Fibroblast of gingiva (primary cell): ENCODE data around the gene MPND.

Source experiments
- DNase-seq: peaks from one replicate; pipeline ENCODE4 v3.0.0-alpha.2; 2011; ENCODE audit warnings: low read depth

Gene MPND

GRCh38 chr19:4379383-4380253 lies 36.3 kb downstream of the MPND start:
- DNase-seq: peak; percentile 32

DNA sequence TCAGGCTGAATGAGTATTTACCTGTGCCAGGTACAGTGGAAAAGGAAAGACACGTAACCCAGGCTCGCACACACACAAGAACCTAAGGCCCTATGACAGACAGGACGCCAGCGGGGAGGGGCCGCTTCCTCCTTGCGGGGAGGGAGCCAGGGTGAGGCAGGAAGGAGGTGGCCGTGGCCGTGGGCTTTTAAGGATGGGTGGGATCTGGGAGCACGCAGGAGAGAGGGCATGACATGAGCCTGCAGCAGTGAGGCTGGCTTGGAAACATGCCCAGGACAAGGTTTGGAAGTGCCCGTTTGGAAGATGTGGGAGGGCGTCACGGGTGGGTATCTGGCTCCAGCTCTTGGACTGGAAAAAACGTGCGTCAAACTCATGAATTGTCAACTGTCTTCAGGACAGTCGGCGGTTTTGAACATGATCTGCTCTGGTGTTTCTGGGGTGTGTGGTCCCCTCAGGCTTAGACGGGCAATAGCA lies 36.9 kb downstream of the MPND start:
- no peak for DNase-seq

GRCh38 chr19:4385291-4386040 lies 42.1 kb downstream of the MPND start:
- DNase-seq: no peak

DNA sequence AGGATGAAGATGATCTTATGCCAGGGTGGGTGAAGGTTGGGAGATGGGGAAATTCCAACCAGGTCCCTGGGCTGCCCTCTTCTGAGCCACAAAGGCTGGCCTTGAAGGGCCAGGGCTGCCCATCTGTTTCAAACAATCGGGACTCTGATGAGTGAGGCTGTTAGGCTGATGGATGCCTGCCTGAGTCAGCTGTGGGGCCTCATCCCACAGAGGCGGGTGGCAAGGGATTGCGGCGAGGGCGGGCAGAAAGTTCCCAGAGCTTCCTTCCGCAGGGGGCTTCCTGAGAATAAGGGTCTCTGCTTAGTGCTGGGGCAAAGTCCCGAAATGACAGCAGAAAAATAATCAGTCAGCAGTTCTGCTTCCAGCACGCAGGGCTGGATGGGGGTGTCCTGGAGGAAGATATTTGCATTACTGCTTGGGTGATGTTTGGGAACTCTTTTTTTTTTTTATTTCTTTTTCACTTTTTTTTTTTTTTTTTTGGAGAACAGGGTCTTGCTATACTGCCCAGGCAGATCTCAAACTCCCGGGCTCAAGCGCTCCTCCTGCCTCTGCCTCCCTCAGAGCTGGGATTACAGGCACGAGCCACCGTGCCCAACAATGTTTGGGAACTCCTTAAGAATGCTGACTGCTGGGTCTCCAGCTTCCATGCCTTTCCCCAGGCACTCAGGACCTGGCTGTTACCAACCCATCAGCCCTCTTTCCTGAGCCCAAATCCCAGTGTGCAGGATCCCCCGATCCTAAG lies 42.9 kb downstream of the MPND start:
- no peak for DNase-seq

DNA sequence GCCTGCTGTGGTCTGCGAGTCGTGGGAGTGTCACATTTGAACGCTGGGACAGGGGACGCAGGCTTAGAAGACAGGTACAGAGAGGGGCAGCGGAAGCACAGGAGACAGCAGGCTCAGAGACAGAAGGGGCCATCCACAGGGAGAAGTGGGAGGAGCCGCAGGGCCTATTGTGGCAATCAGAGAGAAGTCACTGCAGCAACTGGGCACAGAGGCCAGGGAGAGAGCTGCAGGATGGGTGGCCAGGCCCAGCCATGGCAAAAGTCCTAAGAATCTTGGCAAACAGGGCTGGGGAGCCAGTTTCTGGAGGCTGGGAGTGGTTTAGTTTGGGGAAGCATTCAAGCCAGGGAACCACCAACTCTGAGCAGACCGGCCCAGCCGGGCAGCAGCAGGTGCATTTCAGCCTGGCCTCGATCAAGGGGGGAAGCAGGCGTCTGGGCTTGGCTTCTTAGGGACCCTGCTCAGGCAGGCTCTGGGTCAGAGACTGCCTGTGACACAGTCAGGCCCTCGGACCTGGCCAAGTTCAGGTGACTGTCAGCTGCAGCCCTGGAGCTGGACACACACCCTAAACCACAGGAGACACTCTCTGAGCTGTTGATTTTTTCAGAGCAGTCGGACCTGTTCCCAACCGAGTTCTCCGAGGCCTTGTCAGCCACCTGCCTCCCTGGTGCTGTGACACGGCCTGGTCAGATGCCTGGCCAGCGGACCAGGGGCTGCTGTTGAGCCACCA lies 45.1 kb downstream of the MPND start:
- DNase-seq: peak; percentile 73

- DNase-seq: no peak
Observed at GRCh38 chr19:4389064-4389375, 45.7 kb downstream of the MPND start.

DNA sequence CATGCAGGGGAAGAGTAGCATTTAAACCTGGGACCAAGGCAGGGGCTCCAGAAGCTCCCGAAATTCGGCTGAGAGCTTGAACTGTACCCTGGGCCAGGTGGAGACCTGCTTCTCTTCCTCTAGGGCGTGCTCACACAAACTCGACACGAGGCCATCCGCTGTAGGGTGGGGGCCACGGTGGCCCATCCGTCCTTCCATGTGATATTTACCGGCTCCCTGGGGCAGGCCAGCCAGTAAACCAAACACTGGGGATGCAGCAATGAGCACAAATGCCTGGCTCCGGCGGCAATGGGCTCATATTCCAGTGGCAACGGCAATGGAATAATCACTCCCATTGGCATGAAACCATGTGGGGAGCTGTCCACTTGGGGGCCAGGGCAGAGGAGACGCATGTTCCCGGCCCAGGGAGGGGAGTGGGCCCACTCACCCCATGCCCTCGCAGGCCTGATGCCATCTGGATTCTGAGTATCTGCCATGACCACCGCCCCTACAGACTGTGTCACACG lies 46.2 kb downstream of the MPND start:
- DNase-seq: no peak

DNA sequence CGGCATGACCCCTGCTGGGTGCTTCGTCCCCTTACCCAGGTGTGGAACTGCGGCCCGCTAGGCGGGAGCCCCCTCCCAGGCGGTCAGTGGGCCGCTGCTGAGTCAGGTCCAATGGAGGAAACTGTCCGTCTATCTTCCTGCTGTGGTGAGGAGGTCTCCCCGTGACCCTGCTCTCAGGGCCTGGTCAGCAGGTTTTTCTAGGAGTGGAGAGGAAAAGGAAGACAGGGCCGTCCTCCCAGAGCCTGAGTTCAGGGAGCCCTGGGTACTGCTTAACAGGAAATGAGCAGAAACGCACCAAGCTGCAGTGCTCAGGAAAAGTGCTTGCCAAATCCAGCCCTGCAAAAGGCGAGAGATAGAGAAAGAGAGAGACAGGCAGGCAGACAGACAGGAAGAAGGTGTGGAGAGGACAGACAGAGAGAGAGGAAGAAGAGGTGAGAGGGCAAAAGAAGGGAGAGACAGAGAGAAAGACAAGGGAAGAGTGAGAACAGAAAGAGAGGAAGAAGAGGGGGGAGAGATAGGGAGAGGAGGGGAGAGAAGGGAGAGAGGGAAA lies 46.7 kb downstream of the MPND start:
- DNase-seq: peak; percentile 31

DNA sequence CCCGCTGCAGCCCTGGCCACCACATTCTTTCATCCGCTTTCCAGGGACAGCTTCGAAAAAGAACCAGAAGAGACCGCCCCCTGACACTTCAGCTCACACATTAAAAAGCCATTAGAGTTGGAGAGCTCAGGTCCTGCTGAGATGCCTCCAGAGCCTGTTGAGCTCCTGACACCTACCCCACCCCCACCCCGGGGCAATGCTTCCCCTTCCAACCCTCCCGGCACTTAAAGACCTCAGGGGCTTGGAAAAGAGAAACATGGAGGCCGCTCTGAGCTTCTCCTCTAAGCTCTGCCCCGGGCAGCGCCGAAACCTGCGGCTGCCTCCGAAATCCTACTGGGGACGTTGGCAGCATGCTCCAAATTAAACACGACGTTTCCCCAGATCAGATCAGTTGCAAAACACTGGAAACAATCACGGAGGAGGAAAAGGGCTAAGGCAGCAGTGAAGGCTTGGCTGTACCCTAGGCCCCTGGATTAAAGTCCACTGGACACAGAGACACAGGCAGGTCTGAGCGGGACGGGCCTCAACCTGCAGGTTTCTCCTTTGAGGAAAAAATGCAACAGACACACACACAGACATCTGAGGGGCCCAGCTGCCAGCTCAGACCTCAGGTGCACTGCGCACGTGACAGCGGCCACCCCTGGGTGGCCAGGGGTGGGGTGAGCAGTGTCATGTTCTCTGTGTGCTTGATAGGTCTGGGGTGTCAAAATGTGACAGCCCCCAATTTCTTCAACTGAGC lies 47.4 kb downstream of the MPND start:
- peak; percentile 43 for DNase-seq

DNA sequence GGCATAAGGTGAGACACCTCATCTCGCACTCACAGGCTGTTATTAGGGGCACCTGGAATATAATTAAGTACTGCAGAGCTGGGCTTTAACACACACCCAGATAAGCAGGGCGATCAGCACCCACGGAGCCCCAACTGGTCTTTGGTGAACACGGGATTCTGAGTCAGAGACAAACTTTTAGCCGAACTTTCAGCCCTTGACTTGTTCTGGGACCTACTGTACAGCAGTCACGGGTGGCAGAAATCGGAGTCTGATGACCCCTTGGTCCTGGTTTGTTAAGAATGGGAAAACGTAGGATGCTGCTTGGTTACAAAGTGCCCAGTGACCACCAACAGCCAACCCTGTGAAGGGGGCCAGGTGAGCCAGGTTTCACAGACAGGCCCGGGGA lies 47.9 kb downstream of the MPND start:
- DNase-seq: no peak

GRCh38 chr19:4391701-4392483 lies 48.5 kb downstream of the MPND start:
- peak; percentile 73 for DNase-seq

GRCh38 chr19:4393947-4394590 lies 50.7 kb downstream of the MPND start:
- peak; percentile 72 for DNase-seq

DNA sequence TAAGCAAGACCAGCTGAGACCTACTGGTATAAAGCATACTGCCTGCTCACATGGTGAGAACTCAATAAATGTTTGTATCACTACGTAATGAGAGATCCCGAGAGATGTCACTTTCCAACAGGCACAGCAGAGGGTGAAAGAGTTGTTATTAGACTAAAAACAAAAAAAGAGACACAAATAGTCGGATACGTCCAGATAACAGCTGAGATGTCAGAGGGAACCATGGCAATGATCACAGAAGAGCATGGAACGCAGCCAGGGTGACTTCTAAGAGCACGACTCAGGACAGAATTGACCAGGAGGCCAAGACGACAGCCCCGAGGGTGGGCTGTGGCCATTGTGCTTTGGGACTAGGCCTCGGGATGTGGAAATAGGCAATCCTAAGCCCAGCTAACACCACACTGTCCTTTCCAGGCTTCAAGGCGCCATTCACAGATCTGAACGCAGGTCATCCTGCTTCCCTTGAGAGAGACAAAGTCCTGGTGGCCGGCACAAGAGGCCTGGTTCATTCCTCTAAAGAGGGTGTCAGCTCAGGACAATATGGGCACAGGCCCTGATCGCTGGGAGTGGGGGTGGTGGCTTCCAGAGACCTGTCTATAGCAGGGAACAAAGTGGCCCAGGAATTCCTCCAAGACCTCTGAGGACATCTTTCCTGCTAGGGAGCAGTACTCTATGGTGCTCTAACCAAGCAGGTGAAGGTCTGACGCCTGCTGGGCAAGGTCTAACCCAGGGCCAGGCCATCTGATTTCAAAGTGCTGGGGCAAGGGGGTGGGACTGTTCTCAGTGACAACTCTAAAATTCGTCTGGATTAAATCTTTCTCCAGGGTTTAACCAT lies 53.8 kb downstream of the MPND start:
- DNase-seq: no peak

DNA sequence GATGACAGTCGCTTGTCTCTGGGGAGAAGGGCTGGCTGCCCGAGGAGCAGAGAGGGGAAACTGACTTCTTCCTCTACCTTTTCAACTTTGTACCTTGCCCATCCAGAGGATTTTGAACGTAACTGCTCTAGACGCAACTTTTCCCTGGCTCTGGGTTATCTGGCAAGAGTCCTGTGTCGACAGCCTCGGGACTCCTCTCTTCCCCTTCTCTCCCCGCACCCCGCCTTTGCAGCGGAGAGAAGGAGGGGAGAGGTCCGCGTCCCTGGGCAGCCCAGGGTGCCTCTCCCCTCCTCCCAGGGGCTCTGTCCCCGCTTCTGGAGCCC lies 56.4 kb downstream of the MPND start:
- DNase-seq: no peak

- DNase-seq: peak; percentile 85
Observed at GRCh38 chr19:4400135-4400936, 57.0 kb downstream of the MPND start, which contains the start of gene SH3GL1. Gene SH3GL1, minus strand, starts transcription at chr19:4400547. Its CDS starts 179 bp downstream, at chr19:4400368.

DNA sequence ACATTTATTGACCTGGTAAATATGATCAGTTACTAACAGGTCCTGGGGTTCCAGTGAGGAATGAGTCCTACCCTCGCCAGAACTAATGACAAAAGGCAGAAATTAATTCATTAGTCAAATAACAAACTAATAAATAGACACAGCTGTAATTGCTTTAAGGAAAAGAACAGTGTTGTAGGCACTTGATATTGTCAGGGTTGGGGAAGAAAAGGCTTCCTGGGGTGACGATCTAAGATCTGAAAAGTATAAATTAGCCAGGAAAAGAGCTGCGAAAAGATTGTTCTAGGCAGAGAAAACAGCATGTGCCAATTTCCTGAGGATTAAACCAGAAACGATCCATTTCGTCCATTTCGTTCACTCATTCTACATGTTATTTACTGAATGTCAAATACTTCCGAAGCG lies 58.4 kb downstream of the MPND start:
- DNase-seq: no peak

GRCh38 chr19:4402171-4403004 lies 59.0 kb downstream of the MPND start, which contains the start of gene CHAF1A:
Gene CHAF1A, plus strand, starts transcription at chr19:4402640. Its CDS starts 123 bp downstream, at chr19:4402763.
- DNase-seq: peak; percentile 100
